Stimulated activated CD8-positive, alpha-beta memory T cell treated with anti-CD3 and anti-CD28 coated beads, Interleukin-2, amount 100 ng/mL, for 48 hours (primary cell): ENCODE results near the gene CTCFL.
"Not testable (repeated sequence)": the region's sequence is repeated elsewhere in the genome, so short reads cannot be mapped to it uniquely, and the experiment has no call there.

ENCODE experiments used
- DNase-seq, 2 donors: peaks; one replicate each; pipeline ENCODE4 v3.0.0-alpha.2; 2020; ENCODE audit warnings: low read depth in 2 of 2

The CTCFL gene

DNA sequence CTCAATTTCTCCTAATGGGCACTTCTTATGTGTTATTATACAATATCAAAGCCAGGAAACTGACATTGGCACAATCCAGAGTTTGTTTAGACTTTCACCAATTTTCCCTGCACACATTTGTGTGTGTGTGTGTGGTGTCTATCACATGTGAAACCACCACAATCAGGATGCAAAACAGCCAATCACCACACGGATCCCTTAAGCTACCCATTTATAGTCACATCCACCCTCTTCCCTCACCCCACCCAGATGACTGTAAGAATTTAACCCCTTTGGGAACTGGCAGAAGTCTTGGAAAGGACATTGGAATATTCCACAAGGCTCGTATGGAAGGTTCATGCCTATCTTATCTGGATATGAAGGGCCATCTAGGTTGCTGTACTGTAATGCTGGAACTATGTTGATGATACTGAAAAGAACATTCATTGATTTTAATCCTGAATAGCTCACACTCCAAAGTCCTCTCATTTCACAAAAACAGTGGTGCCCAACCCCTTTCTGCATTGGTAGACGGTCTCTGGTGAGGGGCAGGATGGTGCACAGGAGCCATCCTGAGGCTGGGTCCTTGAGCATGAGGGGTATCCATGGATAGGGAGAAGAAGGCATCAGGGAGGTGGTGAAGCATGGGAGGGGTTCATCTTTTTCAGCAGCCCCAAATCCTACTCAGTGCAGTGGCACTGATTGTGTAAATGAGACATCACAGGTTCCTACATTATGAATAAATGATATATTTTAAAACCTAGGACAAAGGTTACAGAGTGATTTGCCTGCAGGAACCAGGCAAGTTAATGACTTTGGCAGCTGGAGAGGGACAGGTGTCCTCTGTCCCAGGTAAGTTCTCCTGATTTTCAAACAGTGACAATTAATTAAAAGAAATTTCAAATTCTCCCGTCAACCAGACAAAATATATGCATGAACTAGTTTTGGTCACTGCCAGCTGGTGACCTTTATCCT, 12.1 kb upstream of the CTCFL start:
- no peak for DNase-seq

DNA sequence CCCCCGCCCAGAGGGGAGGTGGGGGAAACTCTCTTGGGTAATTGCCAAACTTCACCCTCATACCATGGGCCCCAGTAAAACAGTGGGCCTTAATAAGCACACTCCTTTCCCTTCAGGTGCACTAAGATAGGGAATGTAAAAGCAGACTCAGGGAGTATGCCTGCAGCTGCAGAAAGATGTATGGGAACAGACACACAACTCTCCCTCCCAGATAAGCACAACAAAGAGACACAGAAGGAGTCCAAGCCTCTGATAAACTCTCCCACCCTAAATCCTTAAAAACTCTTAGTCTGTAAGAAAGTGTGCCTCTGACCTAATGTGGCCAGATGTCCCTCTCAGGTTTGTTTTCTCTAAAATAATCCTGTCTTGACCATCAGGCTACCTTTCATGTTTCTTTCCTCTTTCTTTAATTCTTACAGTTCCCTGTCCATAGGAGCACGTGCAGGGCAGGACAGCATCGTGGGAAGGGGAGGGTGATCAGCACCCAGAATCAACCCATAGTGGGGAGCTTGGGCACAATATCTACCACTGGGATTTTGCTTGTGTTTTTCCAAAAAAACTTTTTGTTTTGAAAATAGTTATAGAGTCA, 11.3 kb upstream of the CTCFL start:
- DNase-seq: no peak

DNA sequence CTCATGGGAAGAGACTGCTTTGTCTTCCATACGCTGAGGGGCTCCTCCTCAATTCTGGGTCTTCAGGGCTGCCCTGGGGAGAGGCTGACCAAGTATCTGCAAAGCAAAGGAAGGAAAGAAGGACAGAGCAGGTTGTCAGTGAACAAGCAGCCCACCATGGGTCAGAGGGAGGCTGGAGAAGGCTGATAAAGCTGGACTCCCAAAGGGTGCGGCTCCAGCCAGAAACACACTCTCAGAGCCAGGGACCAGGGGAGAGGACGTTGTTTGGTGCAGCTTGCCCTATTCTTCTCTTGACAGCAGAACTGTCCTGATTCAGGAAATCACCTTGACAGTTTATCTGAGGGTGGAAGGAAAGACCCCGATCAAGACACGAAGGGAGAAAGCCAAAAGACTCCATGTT, 10.4 kb upstream of the CTCFL start:
- DNase-seq: no peak

DNA sequence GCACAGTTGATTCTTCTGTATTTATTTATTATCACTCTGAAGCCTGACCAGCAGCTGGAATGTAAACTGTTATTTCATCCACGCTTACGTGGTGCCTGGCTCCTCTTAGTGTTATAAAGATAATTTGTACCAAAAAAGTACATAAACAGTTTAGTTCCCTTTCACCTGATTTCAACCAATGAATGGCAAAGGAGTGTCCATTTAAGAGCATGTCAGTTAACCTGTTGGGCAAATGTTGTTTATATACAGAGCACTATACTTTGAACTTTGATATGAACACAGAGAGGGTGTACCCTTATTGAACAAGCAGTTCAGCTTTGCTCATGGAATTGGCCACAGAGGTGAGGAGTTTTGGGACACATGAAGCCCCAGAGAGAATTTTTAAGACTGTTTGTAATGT, 7.2 kb upstream of the CTCFL start:
- DNase-seq: no peak

DNA sequence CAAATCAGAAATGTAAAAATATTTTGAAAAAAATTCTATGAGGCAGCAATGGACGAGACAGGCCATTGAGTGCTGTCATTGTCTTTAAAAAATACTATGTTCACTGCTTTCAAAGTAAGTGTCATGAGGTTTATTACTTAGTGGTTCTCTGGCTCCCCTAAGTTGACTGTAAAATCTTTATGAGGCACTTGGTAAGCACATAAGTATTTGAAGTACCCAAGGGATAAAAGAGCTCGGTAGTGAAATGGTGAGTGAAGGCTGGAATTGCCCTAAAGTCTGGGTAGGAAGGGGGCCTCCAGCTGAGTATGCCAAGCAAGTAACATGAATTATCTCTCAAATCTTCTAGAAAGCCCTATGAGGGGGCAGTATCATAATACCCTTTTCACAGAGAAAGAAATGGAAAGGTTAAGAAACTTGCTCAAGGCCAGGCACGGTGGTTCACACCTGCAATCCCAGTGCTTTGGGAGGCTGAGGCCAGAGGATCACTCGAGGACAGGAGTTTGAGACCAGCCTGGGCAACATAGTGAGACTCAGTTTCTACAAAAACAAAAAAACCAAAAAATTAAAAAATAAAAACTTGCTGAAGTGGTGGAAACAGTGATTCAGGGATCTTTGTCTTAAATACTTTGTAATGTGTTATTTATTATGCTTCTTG, 5.5 kb upstream of the CTCFL start:
- no peak for DNase-seq

DNA sequence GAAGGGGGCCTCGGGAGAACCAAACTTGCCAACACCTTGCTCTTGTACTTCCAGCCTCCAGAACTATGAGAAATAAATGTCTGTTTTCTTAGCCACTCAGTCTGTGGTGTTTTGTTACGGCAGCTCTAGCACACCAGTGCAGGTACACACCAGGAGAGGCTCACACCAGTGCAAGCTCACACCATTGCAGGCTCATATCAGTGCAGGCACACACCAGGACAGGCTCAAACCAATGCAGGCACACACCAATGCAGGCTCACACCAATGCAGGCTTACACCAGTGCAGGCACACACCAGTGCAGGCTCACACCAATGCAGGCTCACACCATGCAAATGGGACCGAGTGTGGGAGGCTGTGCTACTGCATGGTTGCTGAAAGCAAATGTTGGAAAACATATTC, 4.9 kb upstream of the CTCFL start:
- DNase-seq: no peak

DNA sequence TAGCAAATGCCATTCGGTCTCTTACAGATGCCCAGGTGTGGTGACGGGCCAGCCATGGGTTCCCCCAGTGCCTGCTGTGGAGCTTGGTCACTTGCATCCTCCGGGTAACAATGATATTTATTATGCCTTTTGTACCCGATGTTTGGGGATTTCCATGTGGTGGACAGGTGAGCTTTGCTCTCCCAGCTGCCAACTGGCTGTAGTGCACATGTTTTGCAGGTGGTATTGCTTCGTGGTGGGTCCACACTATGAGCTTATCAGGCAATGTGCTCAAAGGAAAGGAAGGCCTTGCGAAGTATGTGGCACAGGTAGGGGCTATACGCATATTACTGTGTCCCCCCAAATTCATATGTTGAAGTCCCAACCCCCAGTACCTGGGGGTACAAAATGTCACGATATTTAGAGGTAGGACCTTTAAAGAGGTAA, 4.2 kb upstream of the CTCFL start:
- DNase-seq: no peak

DNA sequence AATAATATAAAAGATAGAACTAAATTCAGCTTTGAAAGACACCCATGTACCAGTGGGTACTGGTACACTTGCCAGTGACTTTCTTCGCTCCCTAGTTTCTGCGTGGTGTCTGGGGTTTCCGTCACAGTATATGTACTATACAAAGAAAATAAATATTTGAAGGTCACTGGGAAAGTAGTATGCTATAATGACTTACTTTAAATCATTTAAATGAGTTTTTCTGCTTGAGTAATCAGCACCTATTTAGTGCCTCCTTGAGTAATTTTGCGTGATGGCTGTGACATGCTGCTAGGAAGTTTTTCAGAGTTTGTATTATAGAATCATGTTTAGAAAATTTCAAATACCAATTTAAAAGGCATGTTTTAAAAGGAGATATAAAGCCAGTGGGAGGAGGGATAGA, 3.2 kb upstream of the CTCFL start:
- DNase-seq: no peak

DNA sequence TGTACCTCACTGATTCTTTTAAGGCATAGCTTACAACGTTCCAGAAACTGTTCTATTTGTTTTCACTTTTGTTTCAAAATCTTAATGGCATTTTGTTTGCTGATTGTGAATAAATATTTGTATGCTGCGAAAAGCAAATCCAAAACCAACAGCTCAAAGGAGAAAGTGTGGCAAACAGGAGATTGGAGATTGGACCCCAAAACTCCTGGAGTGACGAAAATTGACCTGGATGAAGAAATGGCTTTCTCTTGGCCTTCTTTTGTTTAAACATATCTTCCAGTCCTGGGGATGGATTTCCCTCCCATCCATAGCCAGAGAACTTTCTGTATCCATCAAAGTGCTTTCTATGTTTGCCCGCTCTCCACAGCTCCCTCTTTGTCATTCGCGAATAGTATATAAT, 2.8 kb upstream of the CTCFL start:
- DNase-seq: no peak

DNA sequence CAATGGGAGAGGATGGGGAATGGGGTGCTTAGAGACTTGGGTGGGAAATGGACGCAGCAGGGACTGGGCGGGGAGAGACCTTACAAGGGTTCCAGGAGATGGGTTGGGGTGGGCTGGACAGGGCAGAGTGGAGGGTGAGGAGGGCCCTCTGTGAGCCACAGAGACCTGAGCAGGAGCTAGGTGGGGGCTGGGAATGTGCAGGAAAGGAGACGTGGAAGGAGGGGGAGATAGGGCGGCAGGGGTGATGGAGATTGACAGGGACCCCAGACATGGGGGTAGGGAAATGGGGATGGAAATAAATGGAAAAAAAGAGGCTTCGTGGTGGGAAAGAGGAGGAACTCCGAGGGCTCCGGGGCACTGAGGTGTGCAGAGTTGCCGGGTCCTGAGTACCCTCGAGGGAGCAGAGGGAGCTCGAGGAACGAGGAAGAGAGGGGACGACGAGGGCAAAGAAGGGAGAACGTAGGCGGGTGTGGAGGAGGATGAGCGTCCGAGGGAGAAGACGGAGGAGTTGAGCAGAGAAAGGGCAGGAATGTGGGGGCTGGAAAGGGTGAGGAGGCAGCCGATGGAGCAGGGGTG, 2.0 kb upstream of the CTCFL start:
- no peak for DNase-seq

DNA sequence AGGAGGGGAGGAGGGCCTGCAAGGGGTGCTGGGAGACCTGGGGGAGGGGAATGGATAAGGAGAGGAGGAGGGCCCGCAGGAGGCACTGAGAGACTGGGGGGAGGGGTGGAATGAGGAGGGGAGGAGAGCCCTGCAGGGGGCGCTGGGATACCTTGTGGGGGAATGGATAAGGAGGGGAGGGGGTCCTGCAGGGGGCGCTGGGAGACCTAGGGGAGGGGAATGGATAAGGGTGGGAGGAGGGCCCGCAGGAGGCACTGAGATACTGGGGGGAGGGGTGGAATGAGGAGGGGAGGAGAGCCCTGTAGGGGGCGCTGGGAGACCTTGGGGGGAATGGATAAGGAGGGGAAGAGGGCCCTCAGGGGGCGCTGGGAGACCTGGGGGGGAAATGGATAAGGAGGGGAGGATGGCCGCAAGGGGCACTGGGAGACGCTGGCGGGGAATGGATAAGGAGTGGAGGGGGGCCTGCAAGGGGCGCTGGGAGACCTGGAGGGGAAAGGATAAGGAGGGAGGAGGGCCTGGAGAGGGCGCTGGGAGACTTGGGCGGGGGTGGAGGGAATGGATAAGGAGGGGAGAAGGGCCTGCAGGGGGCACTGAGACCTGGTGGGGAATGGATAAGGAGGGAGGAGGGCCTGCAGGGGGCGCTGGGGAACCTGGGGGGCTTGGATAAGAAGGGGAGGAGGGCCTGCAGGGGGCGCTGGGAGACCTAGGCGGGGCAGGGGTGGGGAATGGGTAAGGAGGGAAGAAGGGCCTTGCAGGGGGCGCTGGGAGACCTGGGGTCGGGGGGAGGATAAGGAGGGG, 1.3 kb upstream of the CTCFL start:
- DNase-seq: peak; percentile 36 to 48

DNA sequence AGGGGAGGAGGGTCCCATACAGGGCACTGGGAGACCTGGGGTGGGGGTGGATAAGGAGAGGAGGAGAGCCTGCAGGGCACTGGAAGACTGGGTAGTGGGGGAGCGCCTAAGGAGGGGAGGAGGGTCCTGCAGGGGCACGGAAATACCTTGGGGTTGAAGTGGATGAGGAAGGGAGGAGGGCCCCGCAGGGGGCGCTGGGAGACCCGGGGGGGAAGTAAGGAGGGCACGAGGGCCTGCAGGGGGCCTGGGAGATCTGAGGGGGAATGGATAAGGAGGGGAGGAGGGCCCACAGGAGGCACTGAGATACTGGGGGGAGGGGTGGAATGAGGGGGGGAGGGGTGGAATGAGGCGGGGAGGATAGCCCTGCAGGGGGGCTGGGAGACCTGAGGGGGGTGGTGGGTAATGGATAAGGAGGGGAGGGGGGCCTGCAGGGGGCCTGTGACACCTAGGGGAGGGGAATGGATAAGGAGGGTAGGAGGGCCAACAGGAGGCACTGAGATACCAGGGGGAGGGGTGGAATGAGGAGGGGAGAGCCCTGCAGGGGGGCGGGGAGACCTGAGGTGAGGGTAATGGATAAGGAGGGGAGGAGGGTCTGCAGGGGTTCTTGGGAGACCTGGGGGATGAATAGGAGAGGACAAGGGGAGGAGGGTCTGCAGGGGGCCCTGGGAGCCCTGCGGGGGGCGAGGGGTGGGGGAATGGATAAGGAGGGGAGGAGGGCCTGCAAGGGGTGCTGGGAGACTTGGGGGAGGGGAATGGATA, 567 bp upstream of the CTCFL start:
- DNase-seq: no peak

DNA sequence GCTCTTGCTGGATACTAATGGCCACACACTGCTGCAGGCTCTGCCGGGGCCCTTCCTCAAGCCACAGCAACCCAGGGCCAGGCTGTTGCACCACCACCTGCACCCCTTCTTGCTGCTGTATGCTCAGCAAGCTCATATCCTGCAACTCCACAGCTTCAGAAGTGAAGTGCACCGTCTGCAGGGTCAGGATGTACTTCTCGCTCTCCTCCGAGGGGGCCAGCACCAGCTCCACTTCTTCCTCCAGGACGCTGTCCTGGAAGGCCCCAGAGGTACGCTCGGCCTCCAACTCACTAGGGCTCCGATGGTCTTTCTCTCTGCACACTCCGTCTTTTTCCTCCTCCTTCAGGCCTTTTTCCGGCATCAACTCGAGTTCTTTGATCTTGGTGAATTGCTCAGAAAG, 1.2 kb downstream of the CTCFL start:
- DNase-seq: no peak

DNA sequence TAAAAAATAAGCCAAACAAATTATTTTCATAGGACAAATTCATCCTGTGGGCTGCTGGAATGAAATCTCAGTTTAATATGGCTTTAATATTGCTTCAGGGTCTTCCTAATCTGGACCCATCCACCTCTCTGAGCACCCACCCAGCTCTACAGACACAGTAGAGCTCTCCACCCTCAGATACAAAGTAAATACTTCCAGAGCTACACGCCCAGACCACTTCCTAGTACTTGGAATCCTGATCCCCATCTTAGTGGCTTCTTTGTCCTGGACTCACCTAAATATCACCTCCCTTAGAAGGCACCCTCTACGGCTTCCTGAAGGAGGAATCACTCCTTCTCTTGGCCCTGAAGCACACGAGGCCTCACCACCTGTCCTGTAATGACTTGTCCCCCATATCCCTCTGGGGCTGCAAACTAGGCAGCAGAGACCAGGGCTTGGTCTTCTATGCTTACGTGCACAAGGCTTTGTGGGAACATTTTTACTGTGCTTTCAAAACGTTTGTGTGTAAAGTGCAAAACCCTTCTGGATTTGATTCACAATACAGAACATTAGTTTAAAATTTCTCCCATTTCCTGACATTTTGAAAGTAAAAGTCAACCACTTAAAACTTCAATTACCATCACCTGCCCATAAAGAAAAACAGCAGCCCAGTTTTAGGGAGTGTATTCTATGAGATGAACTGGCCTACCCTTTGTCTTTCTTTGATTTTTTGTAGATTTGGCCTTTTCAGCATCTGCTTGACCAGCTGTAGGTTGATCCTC, 2.4 kb downstream of the CTCFL start:
- no peak for DNase-seq

DNA sequence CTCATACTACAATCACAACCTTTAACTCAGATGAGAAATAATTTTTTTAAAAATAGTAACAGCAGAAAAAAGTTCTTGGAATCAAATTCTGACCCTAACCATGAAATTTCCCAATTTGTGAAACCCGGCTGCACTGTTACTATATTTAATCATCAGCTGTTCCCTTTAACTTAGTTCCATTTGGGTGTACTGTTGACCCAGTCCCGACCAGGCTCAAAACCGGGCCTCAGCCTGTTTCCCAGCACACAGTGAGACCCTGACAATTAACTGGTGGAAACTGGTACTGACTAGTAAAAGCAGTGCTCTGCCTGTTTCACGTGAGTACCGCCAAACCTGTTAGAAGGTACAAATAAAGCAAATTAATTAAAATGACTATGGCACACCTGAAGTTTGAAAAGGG, 7.0 kb downstream of the CTCFL start:
- DNase-seq: no peak

DNA sequence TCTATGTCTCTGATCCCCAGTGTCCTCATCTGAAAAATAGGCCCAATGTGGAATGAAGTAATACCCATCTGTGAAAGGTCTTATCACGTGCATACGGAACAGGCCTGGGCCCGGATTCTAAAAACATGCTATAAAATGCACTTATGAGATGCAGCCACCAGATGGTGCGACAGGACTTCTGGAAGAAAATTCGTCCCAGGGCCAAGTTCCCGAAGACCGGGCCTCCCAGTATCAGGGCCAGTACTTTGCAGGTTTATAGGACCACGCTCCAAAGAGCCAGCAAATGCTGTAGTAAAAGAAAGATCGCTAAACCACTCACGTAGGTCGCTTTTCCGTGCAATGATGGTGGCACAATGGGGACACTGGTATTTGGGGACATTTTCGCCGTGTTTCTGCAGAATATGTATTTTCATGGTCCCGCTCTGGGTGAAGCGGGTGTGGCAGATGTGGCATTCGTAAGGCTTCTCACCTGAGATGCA, 10.6 kb downstream of the CTCFL start:
- DNase-seq: no peak

DNA sequence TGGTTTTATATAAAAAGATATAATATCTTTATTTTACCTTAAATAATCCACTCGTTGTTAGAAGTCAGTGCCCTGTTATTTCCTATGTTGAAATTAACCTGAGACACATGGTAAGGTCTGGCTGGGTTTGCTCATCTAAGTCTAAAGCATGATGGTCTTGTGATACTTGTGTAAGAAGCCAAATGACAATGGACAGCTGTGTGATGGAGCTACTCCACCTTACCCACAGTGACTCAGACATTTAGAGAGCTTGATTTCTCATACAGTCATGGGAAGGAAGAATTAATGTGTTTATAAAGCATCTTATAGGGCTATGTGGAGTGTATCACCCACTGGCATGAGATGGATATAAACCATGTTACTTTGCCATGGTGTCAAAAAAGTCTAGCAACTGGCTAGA, 11.7 kb downstream of the CTCFL start:
- no peak for DNase-seq

DNA sequence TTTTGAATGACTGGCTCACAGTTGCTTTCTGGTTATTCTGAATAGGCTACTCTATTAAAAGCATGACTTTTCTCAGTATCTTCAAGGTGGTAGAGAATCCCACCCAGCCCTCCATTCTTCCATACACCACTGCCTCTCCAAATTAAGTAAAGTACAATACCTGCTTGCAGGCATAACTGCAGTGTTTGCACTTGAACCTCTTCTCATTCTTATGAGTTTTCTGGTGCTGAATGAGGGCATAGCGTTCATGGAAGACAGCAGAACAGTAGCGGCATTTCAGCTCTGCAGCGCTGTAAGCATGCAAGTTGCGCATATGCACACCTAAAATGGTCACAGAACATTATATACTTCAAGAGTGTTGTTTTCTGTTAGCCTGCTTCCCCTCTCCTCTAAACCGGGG, 12.5 kb downstream of the CTCFL start:
- no peak for DNase-seq

DNA sequence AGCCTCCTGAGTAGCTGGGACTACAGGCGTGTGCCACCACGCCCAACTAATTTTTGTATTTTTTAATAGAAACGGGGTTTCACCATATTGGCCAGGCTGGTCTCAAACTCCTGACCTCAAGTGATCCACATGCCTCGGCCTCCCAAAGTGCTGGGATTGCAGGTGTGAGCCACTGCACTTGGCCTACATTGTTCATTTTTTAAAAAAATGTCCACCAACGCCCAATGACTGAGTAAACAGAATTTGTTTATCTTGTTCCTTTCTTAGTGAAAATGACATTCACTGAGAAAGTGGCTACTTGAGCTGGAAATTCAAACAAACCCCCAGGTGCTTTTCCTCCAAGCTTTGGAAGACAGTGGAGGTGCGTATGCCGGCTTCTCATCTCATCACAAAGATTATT, 13.2 kb downstream of the CTCFL start:
- DNase-seq: not testable (repeated sequence)

DNA sequence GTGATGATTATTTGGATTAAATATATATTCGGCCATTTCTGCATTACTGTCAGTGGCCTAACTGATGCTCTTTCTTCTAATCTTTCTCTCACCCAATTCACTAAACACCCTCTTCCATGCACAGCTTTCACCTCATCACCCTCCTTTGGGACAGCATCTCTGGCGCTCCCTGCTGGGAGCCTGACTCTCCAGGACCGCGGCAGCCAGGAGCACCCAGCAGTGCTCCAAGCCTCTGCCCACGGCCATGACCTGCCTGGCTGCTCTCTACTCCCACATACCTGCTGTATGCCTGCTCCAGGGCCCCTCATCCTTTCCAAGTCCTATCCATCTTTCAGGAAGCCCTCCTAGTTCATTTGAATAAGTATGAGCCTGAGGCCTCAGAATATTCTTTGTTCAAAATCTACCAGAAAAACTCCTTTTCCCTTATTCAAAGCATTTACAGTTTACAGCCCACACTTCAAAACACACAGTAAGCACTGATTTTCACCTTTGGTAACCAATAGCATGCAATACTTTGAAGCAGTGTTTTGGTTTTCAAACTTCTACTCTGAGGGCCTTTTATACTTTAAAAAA, 15.2 kb downstream of the CTCFL start:
- DNase-seq: no peak
